Glomerular endothelial cell (primary cell): ENCODE measurements around the gene IGFBP4. TPM values are rescaled to one million over a fixed set of nuclear protein-coding genes. Genes with fewer than 3 reads are reported as not detected.

Experiments
- DNase-seq: peaks from one replicate; pipeline ENCODE4 v3.0.0-alpha.2; 2011; ENCODE audit warnings: low read depth, low spot score; ENCODE audit errors: extremely low read depth
- total RNA-seq: library from RNA; depleted of rRNA; stranded (reverse); fragments of >200 nt; gene quantifications from 2 replicates; pipeline ENCODE4 v1.2.3, GENCODE V29; 2015

IGFBP4 gene
- total RNA-seq, 1 donor from 2014 or later: 577 TPM

DNA sequence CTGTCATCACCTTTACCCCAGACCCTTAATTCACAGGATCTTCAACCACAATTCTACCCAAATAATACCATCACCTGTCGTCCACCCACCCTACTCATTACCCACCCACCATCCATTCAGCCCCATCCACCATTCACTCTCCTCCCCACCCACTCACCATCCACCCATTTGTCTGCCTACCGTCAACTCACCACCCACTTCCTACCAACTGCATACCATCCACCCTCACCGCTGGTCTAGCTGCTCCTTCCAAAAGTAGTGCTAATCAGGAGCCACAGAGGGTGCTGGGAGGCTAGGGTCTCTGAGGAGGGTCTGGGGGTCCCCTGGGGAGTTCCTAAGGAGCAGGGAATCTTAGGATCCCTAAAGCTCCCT lies 12.0 kb upstream of the IGFBP4 start:
- DNase-seq: no peak

DNA sequence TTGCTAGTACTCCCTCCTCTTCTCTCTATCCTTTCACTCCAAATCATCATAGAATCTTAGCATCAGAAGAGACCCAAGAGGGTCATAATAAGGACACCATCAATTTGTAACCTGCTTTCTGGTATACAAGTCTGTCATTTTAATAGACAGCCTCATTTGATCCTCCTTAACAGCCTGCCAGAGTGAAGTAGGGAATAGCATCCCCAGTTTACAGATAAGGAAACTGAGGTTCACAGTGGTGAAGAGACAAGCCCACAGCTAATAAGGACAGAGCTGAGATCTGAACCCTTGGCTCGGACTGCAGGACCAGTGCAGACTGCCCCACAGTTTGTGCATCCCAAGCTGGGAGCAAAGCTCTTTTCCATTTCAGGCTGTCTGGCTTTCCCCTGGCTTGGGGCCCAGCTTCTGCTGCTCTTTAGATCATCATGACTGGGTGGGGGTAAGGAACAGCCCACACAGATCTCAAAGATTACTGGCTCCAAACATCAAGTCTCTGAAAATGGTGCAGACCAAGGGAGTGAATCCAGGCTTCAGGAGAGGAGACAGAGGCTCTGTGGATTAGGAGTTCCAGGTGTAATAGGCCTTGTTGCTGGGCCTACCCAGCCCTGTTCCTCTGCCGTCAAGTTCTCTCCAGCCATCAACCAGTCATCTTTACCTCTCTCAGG lies 10.3 kb upstream of the IGFBP4 start:
- no peak for DNase-seq

GRCh38 chr17:40433551-40434415 lies 9.5 kb upstream of the IGFBP4 start:
- DNase-seq: no peak

- no peak for DNase-seq
Measured at GRCh38 chr17:40436636-40437035, 6.6 kb upstream of the IGFBP4 start.

- no peak for DNase-seq
Measured at GRCh38 chr17:40437095-40437732, 6.0 kb upstream of the IGFBP4 start.

GRCh38 chr17:40440166-40440565 lies 3.1 kb upstream of the IGFBP4 start:
- no peak for DNase-seq

DNA sequence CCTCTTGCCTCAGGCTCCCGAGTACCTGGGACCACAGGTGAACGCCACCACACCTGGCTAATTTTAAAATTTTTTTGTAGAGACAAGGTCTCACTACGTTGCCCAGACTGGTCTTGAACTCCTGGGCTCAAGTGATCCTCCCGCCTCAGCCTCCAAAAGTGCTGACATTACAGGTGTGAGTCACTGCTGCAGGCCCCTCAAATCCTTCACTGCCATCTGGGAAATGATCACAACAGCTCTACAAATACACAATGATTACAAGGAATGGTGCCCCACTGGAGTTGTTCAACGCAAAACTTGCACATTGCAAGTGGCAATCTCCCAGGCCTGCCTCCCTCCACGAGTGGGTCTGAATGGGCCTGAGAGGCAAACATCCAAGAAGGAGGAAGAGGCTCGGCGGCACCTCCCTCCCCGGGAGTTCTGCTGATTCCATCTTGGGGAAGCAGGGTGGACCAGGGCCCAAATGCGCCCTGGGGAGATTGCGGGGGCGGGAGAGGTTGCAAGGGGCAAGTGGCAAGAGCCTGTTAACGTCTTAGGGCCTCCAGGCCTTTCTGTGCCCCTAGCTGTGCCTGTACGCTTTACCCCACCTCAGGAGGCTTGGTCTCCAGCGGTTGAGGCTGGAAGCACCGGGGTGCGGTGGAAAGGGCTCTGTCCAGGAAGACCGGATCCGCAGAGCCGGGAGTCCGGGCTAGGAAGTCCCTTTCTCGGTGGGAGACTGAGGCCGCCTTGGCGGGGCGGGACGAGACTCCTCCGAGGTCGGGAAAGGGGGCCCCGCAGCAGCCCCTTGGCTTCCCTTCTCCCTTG lies 656 bp upstream of the IGFBP4 start:
- no peak for DNase-seq

- no peak for DNase-seq
Measured at GRCh38 chr17:40443988-40444899, 994 bp downstream of the IGFBP4 start.

- no peak for DNase-seq
Measured at GRCh38 chr17:40445751-40446468, 2.7 kb downstream of the IGFBP4 start.

DNA sequence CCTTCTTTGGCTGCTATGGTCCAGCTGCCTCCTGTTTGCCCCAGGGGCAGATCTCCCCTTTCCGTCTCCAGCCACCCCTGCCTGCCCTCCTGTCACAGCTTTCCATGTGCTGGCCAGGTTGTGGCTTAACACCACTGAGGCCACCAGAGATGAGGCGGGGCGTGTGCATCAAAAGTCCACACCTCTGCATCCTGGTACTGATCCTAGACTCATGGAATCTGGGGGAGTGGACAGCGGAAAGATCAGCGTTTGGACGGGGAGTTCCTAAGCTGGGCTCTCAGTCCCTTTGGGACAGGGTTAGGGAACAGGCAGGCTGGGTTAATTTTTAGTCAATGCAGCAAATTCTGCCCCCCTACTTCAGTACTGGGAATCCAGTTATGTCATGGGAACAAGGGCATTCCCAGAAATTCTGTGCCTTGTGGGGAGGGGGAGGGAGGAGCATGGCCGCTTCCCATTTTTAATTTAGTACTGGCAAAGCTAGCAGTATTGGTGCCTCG lies 3.9 kb downstream of the IGFBP4 start:
- no peak for DNase-seq

DNA sequence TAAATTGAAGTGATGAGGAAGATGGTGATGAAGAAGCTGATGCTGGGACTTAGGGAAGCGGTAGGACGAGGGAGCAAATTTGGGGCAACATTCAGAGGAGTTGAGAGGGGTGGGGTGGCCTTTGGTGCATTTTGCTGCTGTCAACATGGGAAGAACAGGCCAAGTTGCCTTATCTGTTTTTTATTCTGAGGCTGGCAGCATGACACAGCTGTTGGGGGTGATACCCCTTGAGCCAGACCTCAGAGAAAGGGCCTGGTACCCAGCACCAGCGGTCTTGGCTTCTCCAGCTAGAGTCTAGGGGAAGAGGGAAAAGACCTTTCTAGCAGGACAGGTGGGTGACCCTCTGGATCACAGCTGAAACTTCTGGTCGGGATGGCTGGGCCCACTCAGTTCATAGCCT lies 4.6 kb downstream of the IGFBP4 start:
- no peak for DNase-seq

DNA sequence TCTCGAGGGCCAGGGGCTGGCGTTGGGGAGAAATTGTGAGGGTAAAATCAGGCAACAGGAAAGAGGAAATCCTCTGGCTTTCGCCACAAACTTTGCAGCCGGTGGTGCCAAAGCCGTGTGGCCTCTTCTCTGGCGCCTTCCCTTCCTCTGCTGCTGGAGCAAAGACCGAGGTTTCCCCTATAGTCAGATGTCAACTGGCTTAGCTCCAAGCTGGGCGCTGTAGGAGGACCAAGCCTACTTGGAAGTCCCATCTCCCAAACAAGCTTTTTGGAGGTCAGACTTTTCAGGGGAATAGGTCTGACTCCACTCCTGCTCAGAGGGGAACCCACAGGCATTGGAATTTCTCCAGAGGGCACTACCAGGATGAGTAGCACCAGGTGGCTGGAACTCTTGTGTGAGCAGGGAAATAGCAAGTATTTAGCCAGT lies 5.0 kb downstream of the IGFBP4 start:
- DNase-seq: no peak

- no peak for DNase-seq
Measured at GRCh38 chr17:40448639-40449261, 5.5 kb downstream of the IGFBP4 start.

- DNase-seq: no peak
Measured at GRCh38 chr17:40450175-40450574, 6.9 kb downstream of the IGFBP4 start.

DNA sequence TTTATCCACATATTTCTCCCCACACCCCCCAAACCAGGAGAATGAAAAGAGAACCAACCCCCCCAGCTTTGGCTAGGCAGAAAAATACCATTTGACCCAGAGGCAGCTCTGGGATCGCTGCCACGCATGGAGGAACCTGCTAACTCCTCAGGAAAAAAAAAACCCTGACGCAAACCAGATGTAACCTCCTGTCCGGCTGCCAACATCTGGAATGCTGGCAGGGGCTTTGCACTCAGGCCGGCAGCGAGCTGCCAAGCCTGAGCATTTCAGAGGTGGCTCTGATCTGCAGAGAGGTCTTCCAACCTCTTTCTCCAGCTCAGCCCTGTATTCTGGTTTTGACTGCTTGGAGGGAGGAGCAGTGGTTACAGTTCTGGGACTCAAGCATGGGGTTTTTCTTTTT lies 8.2 kb downstream of the IGFBP4 start:
- DNase-seq: no peak

DNA sequence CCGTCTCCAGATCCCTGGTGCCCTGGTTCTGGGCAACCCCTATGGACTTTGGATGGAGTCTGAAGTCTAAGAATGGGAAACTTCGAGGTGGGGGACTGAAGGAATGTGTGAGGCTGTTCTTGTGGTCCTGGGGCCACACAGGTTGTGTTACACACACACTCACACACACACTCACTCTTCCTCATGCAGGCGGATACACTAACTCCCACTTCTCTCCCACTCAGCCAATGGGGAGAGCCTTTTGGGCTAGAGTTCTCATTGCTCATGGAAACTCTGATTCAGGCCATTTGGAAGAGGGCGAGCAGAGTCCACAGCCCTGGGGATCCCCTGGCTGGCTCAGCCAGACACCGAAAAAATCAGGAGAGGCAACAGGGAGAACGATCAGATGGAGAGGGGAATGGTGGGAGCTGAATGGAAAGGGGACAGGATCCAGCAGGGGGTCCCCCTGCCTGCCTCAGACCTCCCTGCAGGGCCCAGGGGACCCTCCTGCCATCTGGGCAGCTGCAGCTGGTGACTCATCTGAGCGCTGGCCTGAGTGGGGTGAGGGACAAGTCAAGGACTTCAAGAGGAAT lies 9.1 kb downstream of the IGFBP4 start:
- DNase-seq: no peak

- DNase-seq: no peak
Measured at GRCh38 chr17:40452921-40453378, 9.7 kb downstream of the IGFBP4 start.
